HG03025 (cell line): ENCODE measurements around the gene NCK1.
"Not testable (repeated sequence)": the region's sequence is repeated elsewhere in the genome, so short reads cannot be mapped to it uniquely, and the experiment has no call there.

Experiments
- ATAC-seq: cut with Tn5 transposase; IDR thresholded peaks from one replicate; pipeline ENCODE4 v1.9.1; 2021; ENCODE audit warnings: mild to moderate bottlenecking, moderate library complexity; ENCODE audit not compliant: unreplicated experiment, low FRiP score

Gene NCK1

DNA sequence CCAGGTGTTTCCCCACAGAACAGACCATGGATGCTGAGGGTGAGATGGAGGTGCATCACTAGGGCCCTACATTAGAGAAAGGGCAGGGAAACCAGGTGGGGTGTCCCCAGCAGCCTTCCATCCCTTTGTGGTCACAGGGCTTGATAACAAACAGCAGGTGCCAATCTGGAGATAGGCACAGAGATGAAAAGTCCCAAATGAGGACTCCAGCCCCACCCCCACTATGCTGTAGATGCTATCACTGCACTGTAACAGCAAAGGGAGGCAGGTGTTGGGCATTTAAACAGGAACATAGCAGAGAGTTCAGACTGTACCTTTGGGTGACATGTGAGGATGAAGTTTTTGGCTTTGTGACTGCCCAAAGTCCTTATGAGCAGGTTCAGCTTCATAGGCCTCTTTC is 117.2 kb downstream of the NCK1 start:
- no peak for ATAC-seq

DNA sequence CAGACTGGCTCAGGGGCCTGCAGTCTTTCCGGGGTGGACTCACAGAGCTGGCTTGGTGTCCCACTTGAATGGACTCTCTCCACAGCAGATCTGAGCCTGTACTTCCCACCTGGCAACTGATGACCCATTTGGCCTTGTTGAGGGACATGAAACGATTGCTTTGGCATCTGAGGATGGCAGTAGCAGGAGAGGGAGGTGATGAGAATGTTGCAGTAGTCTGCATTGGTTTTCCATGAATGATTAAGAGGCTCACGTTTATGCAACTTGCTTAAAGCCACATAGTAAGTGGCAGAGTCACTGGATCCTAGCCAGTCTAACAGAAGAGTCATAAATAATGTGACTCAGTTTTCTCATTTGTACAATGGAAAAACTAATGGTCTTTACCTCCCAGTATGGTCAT is 117.7 kb downstream of the NCK1 start:
- no peak for ATAC-seq

DNA sequence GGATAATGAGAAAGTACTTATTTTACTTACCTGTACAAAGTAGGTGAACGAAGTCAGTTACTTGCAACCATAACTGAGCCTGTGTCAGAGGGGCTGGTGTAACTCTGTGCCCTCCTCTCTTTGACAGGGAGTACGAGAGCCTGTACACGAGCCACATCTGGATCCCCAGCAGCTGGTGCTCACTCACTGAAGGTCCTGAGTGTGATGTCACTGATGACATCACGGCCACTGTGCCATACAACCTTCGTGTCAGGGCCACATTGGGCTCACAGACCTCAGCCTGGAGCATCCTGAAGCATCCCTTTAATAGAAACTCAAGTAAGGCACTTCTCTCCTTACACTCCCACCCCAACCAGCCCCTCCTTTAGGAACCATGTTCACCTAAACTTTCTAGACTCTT is 120.0 kb downstream of the NCK1 start:
- ATAC-seq = no peak

DNA sequence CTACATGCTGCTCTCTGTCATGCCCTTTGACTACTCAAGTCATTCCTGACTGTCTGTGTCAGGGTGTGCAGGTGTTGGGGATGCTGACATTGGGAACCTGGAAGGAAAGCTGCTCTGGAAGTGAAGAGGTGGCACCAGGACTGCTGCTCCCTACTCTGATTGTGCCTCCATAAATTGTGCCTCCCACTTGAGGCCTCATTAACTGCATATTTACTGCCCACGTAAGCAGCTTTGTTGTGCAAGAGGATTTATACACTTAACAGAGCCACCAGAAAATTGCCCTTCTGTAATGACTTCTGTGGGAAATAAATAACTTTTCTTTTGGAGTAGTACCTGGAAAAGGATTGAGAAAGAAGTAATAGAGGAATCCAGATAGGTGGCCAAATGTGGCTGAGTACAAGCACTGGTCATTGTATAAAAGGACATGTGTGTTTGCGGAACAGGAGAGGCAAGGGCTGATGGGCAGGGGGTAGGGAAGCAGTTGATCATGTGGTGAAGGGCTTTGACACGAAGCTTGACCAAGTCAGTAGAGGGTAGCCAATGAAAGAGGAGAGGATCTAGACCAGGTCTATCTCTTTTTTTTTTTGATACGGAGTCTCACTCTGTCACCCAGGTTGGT is 120.6 kb downstream of the NCK1 start:
- ATAC-seq = no peak

DNA sequence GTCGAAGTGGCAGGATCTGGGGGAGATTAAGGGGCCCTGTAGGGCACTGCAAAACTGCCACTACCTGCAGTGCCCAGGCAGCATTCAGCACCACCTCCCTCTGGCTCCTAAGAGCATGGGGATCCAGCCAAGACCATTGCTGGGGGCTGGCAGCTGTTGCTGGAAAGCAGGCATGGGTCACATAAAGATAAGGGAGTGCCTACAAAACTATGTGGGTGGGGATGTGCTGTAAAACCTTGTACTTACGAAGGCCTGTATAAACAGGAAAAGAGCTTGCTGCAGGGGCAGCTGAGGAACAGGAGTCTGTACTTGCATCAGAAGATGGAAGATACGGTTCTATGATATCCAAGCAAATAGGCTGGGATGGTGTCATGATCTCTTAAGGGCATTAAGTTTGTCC is 122.8 kb downstream of the NCK1 start:
- no peak for ATAC-seq

DNA sequence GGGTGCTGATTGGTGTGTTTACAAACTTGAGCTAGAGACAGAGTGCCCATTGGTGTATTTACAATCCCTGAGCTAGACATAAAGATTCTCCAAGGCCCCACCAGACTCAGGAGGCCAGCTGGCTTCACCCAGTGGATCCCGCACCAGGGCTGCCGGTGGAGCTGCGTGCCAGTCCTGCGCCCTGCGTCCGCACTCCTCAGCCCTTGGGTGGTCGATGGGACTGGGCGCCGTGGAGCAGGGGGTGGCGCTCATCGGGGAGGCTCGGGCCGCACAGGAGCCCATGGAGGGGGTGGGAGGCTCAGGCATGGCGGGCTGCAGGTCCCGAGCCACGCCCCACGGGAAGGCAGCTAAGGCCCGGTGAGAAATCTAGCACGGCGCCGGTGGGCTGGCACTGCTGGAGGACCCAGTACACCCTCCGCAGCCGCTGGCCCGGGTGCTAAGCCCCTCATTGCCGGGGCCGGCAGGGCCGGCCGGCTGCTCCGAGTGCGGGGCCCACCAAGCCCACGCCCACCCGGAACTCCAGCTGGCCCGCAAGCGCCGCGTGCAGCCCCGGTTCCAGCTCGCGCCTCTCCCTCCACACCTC is 125.5 kb downstream of the NCK1 start:
- ATAC-seq = not testable (repeated sequence)

DNA sequence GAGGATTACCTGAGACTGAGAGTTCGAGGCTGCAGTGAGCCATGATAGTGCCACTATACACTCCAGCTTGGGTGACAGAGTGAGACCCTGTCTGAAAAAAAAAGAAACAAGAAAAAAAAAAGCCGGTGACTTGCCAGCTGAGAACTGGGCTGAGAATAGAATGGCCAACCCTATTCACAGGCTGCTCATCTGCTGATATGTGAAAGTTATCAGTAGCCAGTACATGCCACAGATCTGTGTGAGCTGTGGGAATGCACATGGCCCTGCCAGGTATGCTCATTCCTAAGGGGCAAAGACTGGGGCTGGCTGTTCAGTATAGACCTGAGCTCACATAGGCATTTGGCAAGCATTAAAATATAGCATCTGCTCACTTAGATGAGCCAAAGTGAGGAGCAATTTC is 126.6 kb downstream of the NCK1 start:
- no peak for ATAC-seq

DNA sequence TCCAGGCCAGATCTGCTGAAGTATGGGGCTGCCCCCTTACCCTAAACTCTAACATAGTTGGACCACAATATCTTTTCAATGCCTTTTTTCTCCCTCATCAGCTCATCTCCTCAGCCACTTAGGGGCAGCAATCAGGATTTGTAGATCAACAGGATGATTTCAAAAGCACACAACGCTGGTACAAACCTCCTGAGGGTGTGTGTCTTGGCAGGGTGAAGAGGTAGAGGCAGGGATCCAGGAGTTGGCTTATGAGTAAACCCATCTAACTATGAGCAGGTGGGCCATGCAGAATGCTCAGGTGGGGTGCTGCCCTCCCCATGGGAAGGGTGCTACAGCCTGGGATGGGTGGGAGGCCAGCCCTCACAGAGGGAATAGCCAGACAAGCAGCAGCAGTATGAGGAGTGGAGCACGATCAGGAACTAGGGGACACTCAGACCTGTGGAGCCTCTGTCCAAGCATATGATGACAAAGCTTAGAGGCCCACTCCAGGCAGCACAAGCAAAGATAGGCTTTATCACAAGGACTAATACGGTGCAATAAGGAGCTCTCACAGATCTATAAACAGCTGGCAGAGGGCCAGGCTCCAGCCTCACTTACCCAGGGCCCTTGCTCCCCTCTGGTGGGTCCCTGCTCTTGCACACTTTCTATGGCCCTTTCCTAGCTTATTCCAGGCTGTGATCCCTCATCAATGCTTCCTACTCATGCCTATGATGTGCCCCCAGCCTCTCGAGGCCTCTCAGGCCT is 127.9 kb downstream of the NCK1 start:
- no peak for ATAC-seq

DNA sequence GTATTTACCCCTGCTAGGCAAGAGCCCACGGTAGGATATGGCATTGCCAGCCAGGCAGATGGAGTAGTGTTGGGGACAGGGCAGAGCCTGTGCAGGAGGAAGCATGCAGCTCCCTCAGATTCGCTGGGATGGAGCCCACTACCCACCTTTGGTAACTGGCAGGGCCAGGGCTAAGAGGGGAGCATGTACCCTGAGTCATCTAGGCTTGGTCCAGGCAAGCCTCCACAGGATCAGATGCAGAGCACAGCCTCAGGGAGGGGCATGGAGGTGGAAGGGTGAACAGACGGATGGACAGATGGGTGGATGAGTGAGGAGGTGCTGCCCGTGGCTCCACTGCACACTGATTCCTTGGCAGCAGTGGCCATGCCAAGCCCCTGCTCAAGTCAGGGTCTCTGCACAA is 128.8 kb downstream of the NCK1 start:
- ATAC-seq = no peak

DNA sequence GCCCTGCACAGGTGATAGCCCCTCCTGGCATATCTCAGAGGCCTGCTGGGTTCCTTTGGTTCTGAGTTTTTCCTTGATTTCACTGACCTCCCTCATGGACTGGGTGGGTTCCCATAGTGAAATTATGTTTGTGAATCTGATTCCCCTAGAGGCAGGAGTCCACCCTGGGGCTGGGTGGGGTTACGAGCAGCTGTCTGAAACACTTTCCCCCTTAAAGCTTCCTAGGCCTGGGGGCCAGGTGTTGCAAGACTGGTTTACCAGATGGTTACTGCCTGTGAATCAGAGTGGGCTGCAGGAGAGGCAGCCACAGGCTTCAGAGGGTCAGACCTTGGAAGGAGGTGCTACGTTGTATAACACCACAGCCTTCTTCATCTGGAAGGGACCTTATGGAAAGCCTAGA is 130.1 kb downstream of the NCK1 start:
- no peak for ATAC-seq

DNA sequence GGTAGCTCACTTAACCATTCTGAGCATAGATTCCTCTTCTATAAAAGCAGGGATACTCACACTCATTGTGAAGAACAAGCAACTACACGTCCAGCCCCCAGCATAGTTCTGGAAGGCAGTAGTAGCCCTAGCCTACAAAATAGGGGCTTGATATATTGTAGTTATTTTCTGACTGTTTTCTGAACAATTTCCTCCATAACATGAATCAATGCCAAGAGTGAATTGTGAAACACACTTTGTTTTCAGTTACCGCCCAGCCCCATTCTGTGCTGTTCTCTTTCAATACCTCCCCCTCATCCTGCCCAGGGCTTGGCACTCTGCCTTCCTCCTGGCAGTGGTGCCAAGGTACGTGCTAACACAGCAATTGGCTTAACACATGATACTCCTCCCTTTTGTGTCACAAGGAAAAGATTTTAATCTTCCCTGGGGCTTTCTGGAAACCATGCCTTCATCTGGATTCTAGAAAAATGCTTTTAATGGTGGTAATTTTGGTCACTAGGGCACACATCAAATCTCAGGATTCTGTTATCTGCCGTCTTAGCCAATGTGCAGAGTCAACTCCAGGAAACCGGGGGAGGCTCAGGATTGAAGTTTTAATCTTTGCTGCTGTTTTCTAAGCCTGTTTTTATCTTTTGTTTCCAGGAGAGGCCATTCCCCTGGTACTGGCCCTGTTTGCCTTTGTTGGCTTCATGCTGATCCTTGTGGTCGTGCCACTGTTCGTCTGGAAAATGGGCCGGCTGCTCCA is 132.9 kb downstream of the NCK1 start:
- ATAC-seq = no peak

DNA sequence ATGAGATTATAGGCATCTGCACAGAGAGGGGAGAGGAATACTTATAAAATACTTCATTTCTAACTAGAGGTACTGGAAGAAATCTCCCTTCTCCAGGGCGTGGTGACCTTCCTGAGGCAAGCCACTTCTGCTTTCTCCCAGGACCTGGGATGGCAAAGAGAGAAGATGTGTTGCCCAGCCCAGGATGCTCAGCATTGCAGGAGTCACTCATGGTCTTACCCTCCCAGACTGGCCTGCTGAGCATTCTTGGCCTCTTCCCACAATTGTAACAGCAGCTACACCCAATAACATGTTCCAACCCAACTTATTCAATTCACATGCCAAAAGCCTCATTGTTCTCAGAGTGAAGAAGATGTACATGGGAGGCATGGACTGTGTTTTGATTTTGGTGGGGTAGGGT is 133.6 kb downstream of the NCK1 start:
- no peak for ATAC-seq
